LNCAP (cell line): ENCODE results near the gene ITGB7.
A peak's percentile ranks its signal among the peaks of the same experiment; 100 is the strongest.

Source experiments
- CTCF ChIP-seq: fragments of 450-650 bp; IDR thresholded peaks from 2 replicates; pipeline ENCODE4 v1.5.1; 2017; ENCODE audit warnings: mild to moderate bottlenecking

ITGB7 gene

GRCh38 chr12:53217931-53218307 lies 10.9 kb upstream of the ITGB7 start:
- no peak for TF ChIP-seq CTCF

- TF ChIP-seq CTCF: no peak
These were observed 10.2 kb upstream of the ITGB7 start for GRCh38 chr12:53217051-53217930.

- no peak for TF ChIP-seq CTCF
These were observed 8.4 kb upstream of the ITGB7 start for GRCh38 chr12:53215497-53215896.

DNA sequence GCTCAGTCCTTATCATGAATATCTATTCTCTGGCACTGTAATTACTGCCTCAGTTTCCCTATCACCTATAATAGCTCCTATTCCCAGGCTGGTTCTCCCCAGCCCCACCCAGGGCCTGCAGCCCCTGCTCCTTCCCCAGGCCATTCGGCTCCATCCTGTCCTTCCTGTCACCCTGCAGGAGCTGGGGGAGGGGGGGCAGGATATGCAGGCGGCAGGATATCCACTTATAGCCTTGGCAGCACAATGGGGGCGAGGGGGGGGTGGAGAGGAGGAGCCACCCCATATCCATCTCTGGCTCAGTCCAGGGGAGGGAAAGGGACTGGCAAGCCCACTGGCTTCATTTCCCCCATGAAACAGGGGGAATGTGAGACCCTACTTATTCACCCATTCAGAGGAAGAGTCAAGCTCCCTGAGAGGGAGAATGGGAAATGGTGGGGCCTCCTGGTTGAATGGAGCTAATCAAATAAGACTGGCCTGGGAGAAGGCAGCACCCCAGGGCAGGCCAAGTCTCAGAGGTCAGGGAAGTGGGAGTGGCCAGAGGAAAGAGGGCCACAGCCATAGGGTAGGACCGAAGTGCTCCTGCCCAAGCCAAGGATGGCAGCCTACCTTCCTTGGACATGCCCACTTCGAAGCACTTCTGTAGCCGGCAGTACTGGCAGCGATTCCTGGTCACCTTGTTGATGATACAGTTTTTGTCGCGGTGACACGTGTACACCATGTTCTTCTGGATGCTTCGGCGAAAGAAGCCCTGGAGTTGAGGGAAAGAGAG lies 7.8 kb upstream of the ITGB7 start:
- TF ChIP-seq CTCF: no peak

- no peak for TF ChIP-seq CTCF
These were observed 7.2 kb upstream of the ITGB7 start for GRCh38 chr12:53214221-53214620.

DNA sequence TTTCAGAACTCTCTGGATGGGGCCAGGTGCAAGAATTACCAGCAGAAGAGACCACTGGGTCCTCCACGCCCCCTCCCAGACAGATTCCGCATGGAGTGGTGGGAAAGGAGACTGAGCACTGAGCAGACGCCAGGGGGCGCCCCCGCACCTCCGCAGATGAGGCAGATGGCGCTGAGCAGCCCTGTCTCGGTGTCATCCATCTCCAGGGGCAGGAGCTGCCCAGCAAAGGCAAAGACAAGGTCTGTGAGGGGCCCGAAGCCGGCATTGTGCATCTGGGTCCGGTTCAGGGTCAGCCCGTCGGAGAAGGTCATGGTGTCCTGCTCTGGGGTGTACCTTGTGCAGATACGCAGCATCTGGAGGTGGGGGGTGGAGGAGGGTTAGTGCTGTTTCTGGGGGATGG lies 6.3 kb upstream of the ITGB7 start:
- peak; percentile 96 for TF ChIP-seq CTCF

DNA sequence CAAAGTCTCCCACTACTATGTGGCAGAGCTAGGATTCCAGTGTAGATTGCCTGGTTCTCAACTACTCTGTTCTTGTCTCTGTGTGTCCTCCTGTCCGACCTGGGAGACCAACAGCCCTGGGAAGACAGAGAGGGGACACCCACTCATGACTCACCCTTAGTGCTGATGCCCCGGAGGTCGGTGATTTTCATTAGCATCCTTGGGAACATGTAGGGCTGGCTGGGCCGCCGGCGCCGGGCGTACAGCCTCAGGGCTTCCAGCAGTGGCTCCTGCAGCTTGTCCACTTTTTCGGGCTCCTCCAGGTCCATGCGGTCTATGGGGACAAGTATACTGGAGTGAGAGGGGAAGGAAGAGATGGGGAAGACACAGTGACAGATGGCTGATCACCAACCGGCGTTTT lies 5.9 kb upstream of the ITGB7 start:
- TF ChIP-seq CTCF: no peak
